ENCODE data around the gene RAD18. TPM values are rescaled to one million over a fixed set of nuclear protein-coding genes. Genes with fewer than 3 reads are reported as not detected.

The RAD18 gene
- total and polyA plus RNA-seq, 4 donors, result 1.2 to 9.0 (median 4.3) TPM

DNA sequence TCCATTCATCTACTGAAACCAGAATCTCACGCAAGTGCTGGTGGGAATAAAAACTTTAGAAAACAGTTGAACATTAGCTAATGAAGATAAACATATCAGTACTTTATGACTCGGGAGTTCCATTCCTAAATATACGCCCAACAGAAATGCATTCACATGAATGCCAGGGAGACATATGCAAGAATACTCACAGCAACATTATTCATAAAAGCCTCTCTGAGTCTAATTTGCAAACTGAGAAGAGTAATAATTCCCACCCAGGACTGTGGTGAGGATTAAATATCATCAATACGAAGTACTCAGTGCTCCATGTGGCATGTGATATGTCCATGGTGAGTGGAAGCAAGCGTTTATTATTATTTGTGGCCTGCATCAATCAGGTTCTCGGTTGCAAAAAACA, 128.3 kb downstream of the RAD18 start:
- Histone ChIP-seq H3K4me3 (ENCODE audit: low read depth in 1 of 3, low read length in 3 of 3) (no peak overlapping the region), H3K36me3 (ENCODE audit: control insufficient read depth in 4 of 4, insufficient read depth in 3 of 4, low read depth in 1 of 4, low read length in 3 of 4) (no peaks in the 10 kb centered on the region), H3K27ac (ENCODE audit: low read depth in 1 of 2, low read length in 2 of 2) (no peak overlapping the region), H3K27me3 (ENCODE audit: control insufficient read depth in 4 of 4, insufficient read depth in 4 of 4, low read length in 3 of 4) (no peaks in the 10 kb centered on the region), H3K9me3 (ENCODE audit: control insufficient read depth in 4 of 4, low read length in 3 of 4) (no peaks in the 10 kb centered on the region), H3K9ac (ENCODE audit: low read depth in 1 of 2, low read length in 2 of 2) (no peak overlapping the region), H3K4me1 (ENCODE audit: control insufficient read depth in 4 of 4, insufficient read depth in 4 of 4, low read length in 3 of 4) (no peaks in the 10 kb centered on the region)
- 95% methylated on average over 6 of the region's 6 CpGs for WGBS
- DNase-seq (ENCODE audit: low spot score), result no peak
- no peak for TF ChIP-seq RAD21 (IDR thresholded peaks at IDR 0.05)
- TF ChIP-seq, protein P1, sequence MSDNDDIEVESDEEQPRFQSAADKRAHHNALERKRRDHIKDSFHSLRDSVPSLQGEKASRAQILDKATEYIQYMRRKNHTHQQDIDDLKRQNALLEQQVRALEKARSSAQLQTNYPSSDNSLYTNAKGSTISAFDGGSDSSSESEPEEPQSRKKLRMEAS (IDR thresholded peaks at IDR 0.05), result no peak
- TF ChIP-seq TAF1 (conservative IDR thresholded peaks at IDR 0.05), result no peak
- TF ChIP-seq RXRA (IDR thresholded peaks at IDR 0.05), result no peak

DNA sequence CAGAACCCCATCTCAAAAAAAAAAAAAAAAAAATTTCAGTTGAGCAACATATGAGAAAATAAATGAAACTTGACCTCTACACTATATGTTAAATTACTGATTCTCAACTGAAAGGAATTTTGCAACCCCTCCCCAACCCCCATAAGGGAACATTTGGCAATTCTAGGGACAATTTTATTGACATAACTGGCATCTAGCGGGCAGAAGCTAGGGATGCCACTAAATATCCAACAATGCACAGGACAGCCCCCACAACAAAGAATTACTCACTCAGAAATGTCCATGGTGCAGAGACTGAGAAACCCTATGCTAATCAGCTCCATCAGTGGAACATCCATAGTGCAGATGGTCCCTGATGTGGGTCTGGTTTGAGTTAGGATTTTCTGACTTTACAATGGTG, 135.6 kb downstream of the RAD18 start:
- WGBS, result 96% methylated on average over 1 of the region's 1 CpG
- Histone ChIP-seq H3K36me3 (ENCODE audit: control insufficient read depth in 4 of 4, insufficient read depth in 3 of 4, low read depth in 1 of 4, low read length in 3 of 4) (no peaks in the 10 kb centered on the region), H3K9me3 (ENCODE audit: control insufficient read depth in 4 of 4, low read length in 3 of 4) (no peaks in the 10 kb centered on the region), H3K4me1 (ENCODE audit: control insufficient read depth in 4 of 4, insufficient read depth in 4 of 4, low read length in 3 of 4) (no peaks in the 10 kb centered on the region), H3K4me3 (ENCODE audit: low read depth in 1 of 3, low read length in 3 of 3) (no peak overlapping the region), H3K27me3 (ENCODE audit: control insufficient read depth in 4 of 4, insufficient read depth in 4 of 4, low read length in 3 of 4) (no peaks in the 10 kb centered on the region), H3K27ac (ENCODE audit: low read depth in 1 of 2, low read length in 2 of 2) (no peak overlapping the region), H3K9ac (ENCODE audit: low read depth in 1 of 2, low read length in 2 of 2) (no peak overlapping the region)
- no peak for DNase-seq (ENCODE audit: low spot score)
- TF ChIP-seq HNF4A (conservative IDR thresholded peaks at IDR 0.05) (no peak), YY1 (IDR thresholded peaks at IDR 0.05) (no peak), RAD21 (IDR thresholded peaks at IDR 0.05) (no peak), FOXA1 (IDR thresholded peaks at IDR 0.05) (no peak), FOXA2 (IDR thresholded peaks at IDR 0.05) (no peak), EGR1 (IDR thresholded peaks at IDR 0.05; ENCODE audit: low read depth in 2 of 2) (no peak), RXRA (IDR thresholded peaks at IDR 0.05) (no peak), GABPA (IDR thresholded peaks at IDR 0.05 in 1 of 2, conservative IDR thresholded peaks at IDR 0.05 in 1 of 2) (no peak), SP1 (IDR thresholded peaks at IDR 0.05) (no peak), NR2F2 (IDR thresholded peaks at IDR 0.05) (no peak), TAF1 (conservative IDR thresholded peaks at IDR 0.05) (no peak)
- TF ChIP-seq, protein P2, sequence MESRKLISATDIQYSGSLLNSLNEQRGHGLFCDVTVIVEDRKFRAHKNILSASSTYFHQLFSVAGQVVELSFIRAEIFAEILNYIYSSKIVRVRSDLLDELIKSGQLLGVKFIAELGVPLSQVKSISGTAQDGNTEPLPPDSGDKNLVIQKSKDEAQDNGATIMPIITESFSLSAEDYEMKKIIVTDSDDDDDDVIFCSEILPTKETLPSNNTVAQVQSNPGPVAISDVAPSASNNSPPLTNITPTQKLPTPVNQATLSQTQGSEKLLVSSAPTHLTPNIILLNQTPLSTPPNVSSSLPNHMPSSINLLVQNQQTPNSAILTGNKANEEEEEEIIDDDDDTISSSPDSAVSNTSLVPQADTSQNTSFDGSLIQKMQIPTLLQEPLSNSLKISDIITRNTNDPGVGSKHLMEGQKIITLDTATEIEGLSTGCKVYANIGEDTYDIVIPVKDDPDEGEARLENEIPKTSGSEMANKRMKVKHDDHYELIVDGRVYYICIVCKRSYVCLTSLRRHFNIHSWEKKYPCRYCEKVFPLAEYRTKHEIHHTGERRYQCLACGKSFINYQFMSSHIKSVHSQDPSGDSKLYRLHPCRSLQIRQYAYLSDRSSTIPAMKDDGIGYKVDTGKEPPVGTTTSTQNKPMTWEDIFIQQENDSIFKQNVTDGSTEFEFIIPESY (IDR thresholded peaks at IDR 0.05), result no peak
- TF ChIP-seq, protein P3, sequence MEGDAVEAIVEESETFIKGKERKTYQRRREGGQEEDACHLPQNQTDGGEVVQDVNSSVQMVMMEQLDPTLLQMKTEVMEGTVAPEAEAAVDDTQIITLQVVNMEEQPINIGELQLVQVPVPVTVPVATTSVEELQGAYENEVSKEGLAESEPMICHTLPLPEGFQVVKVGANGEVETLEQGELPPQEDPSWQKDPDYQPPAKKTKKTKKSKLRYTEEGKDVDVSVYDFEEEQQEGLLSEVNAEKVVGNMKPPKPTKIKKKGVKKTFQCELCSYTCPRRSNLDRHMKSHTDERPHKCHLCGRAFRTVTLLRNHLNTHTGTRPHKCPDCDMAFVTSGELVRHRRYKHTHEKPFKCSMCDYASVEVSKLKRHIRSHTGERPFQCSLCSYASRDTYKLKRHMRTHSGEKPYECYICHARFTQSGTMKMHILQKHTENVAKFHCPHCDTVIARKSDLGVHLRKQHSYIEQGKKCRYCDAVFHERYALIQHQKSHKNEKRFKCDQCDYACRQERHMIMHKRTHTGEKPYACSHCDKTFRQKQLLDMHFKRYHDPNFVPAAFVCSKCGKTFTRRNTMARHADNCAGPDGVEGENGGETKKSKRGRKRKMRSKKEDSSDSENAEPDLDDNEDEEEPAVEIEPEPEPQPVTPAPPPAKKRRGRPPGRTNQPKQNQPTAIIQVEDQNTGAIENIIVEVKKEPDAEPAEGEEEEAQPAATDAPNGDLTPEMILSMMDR (IDR thresholded peaks at IDR 0.05; ENCODE audit: low read depth, low read length, missing input control), result no peak
- TF ChIP-seq, protein P4, sequence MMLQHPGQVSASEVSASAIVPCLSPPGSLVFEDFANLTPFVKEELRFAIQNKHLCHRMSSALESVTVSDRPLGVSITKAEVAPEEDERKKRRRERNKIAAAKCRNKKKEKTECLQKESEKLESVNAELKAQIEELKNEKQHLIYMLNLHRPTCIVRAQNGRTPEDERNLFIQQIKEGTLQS (IDR thresholded peaks at IDR 0.05), result no peak
- TF ChIP-seq, protein P1 (IDR thresholded peaks at IDR 0.05), result no peak
- TF ChIP-seq, protein P5, sequence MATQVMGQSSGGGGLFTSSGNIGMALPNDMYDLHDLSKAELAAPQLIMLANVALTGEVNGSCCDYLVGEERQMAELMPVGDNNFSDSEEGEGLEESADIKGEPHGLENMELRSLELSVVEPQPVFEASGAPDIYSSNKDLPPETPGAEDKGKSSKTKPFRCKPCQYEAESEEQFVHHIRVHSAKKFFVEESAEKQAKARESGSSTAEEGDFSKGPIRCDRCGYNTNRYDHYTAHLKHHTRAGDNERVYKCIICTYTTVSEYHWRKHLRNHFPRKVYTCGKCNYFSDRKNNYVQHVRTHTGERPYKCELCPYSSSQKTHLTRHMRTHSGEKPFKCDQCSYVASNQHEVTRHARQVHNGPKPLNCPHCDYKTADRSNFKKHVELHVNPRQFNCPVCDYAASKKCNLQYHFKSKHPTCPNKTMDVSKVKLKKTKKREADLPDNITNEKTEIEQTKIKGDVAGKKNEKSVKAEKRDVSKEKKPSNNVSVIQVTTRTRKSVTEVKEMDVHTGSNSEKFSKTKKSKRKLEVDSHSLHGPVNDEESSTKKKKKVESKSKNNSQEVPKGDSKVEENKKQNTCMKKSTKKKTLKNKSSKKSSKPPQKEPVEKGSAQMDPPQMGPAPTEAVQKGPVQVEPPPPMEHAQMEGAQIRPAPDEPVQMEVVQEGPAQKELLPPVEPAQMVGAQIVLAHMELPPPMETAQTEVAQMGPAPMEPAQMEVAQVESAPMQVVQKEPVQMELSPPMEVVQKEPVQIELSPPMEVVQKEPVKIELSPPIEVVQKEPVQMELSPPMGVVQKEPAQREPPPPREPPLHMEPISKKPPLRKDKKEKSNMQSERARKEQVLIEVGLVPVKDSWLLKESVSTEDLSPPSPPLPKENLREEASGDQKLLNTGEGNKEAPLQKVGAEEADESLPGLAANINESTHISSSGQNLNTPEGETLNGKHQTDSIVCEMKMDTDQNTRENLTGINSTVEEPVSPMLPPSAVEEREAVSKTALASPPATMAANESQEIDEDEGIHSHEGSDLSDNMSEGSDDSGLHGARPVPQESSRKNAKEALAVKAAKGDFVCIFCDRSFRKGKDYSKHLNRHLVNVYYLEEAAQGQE (IDR thresholded peaks at IDR 0.05), result no peak

Small RNA genes within 50 kb of the gene (small RNA-seq; reads per million reads assigned to genes)
- gene RF00416, result not detected

Other genes with a start within 250 kb of the RAD18 start
- gene CAV3, start 229.7 kb downstream of the RAD18 start, total RNA-seq, result not detected
- gene CAV3, start 229.7 kb downstream of the RAD18 start, polyA plus RNA-seq, result not detected
- gene OXTR, start 193.9 kb downstream of the RAD18 start, total RNA-seq, result under 1 TPM; 0.08 to 0.28 TPM
- gene OXTR, start 193.9 kb downstream of the RAD18 start, polyA plus RNA-seq, result under 1 TPM in 1 of 2 donors, not detected in 1; 0.05 TPM

Data from liver (tissue), 10 donors.